Smooth muscle cell of the pulmonary artery (primary cell): ENCODE measurements around the gene EEF1E1. TPM values are rescaled to one million over a fixed set of nuclear protein-coding genes. Genes with fewer than 3 reads are reported as not detected.

Source experiments
- total RNA-seq: library from RNA; depleted of rRNA; stranded (reverse); fragments of >200 nt; gene quantifications from 2 replicates; pipeline ENCODE4 v1.2.3, GENCODE V29; 2014

The EEF1E1 gene
- 28.9 and 31.3 TPM in 2 replicates for total RNA-seq

DNA sequence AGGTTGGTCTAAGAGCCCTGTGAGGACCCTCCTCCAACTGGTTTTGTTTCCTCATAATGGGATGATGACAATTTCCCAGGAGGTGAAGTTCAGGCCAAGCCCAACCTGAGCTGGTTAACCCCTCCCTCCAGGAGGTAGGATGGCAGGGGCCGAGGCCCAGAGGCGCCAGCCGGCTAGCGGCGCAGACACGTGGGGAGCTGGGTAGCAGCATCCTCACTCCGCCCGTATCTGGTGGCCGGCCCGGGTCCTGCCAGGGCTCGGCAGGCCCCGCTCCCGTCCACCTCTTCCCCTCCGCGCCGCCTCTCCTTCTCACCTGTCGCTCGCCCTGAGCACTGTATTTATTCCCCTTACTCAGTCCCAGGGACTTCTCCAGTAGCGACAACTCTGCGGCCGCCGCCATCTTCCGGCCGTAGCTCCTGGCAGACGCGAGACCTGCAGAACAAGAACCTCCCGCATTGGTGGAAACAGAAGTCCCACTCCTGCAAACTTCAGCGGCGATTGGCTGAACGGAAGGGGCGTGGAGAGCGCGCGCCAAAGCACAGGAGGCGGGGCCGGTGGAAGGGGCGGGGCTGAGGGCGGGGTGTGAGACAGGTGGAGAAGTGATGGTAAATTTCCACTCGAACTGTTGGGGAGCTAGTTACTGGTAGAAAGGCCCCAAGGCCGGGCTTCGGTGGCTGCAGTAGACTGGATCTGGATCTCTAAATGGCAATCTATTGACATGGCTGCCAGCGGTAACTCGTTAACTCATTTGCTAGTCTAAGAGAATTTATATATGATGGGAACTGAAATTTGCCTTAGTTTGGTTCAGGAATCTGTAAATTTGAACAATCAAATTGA is at the start of gene EEF1E1:
TSS of gene EEF1E1 (minus strand) at position 427 of the 837 bp plus-strand sequence. CDS start at position 400, 27 bp downstream.

DNA sequence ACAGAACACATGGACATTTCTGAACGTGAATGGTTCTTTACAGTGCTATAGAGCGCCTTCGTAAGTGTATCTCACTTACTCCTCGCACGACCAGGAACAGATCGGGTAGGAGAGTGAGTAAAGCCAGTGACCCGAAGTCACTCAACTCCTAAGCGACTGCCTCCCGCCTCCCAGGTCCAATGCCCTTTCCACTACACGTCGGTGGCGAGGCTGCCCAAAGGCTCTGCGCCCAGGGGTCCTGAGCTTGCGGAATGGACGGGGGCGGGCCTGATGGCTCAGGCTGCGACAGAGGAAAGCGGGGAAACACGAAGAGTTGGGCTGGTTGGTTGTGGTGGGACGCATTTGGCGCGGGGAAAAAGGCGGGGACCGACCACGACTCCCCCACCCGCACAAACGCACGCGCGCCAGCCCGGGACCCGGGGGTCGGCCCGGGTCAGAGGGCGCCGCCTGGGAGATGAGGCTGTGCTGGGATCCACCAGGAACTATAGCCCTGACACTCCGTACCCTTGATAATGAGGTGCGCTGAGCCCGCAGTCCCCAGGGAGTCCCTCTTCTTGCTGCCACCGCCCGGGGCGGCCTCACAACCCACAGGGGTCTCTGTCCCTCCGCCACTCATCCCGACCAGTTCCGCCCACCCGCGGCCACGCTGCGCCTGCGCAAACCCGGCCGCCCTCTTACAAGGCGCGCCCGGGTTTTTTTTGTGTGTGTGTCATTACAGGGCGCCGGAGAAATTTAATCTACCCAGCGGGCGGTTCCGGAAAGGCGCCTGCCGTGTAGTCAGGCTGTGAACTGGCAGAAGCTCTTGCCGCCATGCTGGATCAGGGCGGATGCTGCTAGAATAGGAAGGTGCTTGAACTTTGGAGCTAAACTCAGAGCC is 38.3 kb downstream of the EEF1E1 start, which contains the start of gene BLOC1S5:
TSS of gene BLOC1S5 (minus strand) at position 629 of the 877 bp plus-strand sequence. CDS start at position 616, 13 bp downstream.

Other genes starting within 250 kb of the EEF1E1 start
- 938 and 997 TPM in 2 replicates for gene TXNDC5, start 191.8 kb downstream of the EEF1E1 start, total RNA-seq
- gene BLOC1S5, start 38.2 kb downstream of the EEF1E1 start, total RNA-seq, result 11.9 and 15.5 TPM in 2 replicates